ENCODE measurements around the gene RALA. TPM values are rescaled to one million over a fixed set of nuclear protein-coding genes. Genes with fewer than 3 reads are reported as not detected.

The RALA gene
- total and polyA plus RNA-seq, 2 of the 13 experiments (the other 11 are each of a cell fraction or from before 2014, with no cell fraction given) = 11.8 to 19.5 TPM

DNA sequence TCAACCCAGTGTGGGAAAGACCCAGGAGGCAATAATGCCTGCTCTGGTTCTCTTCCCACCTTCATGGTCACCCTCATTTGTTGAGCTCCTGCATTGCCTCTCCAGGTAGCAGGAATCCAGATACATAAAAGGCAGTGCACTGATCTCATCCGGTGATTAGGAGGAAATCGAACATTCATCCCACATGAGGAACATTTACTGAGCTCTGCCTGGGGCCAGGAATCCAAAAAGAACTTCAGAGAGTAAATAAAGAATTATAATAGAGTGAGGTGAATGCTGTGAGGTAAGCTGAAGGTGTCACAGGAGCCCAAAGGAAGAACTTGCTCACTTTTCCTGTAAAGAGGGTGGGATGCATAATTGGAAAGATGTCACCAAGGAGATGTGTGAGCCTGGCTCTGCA is 121.2 kb downstream of the RALA start:
- no TSS peak for BruUV-seq (replicated peaks)
- TF ChIP-seq, protein P1, sequence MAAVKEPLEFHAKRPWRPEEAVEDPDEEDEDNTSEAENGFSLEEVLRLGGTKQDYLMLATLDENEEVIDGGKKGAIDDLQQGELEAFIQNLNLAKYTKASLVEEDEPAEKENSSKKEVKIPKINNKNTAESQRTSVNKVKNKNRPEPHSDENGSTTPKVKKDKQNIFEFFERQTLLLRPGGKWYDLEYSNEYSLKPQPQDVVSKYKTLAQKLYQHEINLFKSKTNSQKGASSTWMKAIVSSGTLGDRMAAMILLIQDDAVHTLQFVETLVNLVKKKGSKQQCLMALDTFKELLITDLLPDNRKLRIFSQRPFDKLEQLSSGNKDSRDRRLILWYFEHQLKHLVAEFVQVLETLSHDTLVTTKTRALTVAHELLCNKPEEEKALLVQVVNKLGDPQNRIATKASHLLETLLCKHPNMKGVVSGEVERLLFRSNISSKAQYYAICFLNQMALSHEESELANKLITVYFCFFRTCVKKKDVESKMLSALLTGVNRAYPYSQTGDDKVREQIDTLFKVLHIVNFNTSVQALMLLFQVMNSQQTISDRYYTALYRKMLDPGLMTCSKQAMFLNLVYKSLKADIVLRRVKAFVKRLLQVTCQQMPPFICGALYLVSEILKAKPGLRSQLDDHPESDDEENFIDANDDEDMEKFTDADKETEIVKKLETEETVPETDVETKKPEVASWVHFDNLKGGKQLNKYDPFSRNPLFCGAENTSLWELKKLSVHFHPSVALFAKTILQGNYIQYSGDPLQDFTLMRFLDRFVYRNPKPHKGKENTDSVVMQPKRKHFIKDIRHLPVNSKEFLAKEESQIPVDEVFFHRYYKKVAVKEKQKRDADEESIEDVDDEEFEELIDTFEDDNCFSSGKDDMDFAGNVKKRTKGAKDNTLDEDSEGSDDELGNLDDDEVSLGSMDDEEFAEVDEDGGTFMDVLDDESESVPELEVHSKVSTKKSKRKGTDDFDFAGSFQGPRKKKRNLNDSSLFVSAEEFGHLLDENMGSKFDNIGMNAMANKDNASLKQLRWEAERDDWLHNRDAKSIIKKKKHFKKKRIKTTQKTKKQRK (IDR thresholded peaks at IDR 0.05; ENCODE audit: low read length) = no peak
- TF ChIP-seq, protein P2, sequence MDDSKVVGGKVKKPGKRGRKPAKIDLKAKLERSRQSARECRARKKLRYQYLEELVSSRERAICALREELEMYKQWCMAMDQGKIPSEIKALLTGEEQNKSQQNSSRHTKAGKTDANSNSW (CRISPR knock-in tag; IDR thresholded peaks at IDR 0.05; ENCODE audit: borderline replicate concordance) = no peak
- no peak for TF ChIP-seq MED1 (CRISPR knock-in tag; IDR thresholded peaks at IDR 0.05)
- no peak for TF ChIP-seq YY1 (IDR thresholded peaks at IDR 0.05; ENCODE audit: insufficient read depth, insufficient replicate concordance, low read depth, low read length)
- TF ChIP-seq, protein P3, sequence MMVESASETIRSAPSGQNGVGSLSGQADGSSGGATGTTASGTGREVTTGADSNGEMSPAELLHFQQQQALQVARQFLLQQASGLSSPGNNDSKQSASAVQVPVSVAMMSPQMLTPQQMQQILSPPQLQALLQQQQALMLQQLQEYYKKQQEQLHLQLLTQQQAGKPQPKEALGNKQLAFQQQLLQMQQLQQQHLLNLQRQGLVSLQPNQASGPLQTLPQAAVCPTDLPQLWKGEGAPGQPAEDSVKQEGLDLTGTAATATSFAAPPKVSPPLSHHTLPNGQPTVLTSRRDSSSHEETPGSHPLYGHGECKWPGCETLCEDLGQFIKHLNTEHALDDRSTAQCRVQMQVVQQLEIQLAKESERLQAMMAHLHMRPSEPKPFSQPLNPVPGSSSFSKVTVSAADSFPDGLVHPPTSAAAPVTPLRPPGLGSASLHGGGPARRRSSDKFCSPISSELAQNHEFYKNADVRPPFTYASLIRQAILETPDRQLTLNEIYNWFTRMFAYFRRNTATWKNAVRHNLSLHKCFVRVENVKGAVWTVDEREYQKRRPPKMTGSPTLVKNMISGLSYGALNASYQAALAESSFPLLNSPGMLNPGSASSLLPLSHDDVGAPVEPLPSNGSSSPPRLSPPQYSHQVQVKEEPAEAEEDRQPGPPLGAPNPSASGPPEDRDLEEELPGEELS (CRISPR knock-in tag; IDR thresholded peaks at IDR 0.05) = no peak
- TF ChIP-seq HNRNPUL1 (IDR thresholded peaks at IDR 0.05; ENCODE audit: low read depth, low read length) = no peak
- TF ChIP-seq ZNF839 (CRISPR knock-in tag; IDR thresholded peaks at IDR 0.05; ENCODE audit: borderline replicate concordance) = no peak
- no peak for TF ChIP-seq ZSCAN9 (CRISPR knock-in tag; IDR thresholded peaks at IDR 0.05; ENCODE audit: borderline replicate concordance)
- FAIRE-seq = no peak
- Histone ChIP-seq H4K20me1 (ENCODE audit: insufficient read depth, low read length) (no peaks in the 10 kb centered on the region), H3K79me2 (ENCODE audit: insufficient read depth, low read length) (no peaks in the 10 kb centered on the region), H3K27ac (ENCODE audit: extremely low read length, insufficient read depth, low read length) (no peak overlapping the region), H3K4me1 (ENCODE audit: insufficient read depth, low read length) (peaks cover 3% of the 10 kb centered on the region), H3K4me2 (ENCODE audit: low read depth, low read length) (no peak overlapping the region), H3K9me3 (ENCODE audit: low read length) (no peaks in the 10 kb centered on the region), H3K27me3 (ENCODE audit: control insufficient read depth in 1 of 2, insufficient read depth in 2 of 2, low read length in 2 of 2) (no peaks in the 10 kb centered on the region), H2AFZ (ENCODE audit: low read length) (no peak overlapping the region), H3K36me3 (replicated peaks in 1 of 2; ENCODE audit: control insufficient read depth in 1 of 2, insufficient read depth in 2 of 2, low read length in 2 of 2) (no peaks in the 10 kb centered on the region), H3K9ac (ENCODE audit: insufficient read depth, low read depth, low read length) (no peak overlapping the region), H3K4me3 (replicated peaks in 1 of 3; ENCODE audit: insufficient read depth in 1 of 3, low read depth in 2 of 3, low read length in 3 of 3) (no peak overlapping the region)
- intact Hi-C loops (cut with micrococcal nuclease; ENCODE audit: unreplicated experiment) (no loop called here), in situ Hi-C loops (cut with HindIII; ENCODE audit: extremely low pct_ligation_motif_present, low pct_unique_long_range_greater_than_20kb) (loop anchor here (5.0 kb wide), 1 partner anchor 162 kb away; no protein-coding TSS in a partner anchor)
- WGBS (ENCODE audit: low lambda C conversion rate) = 71% methylated on average over 2 of the region's 2 CpGs
- no peak for DNase-seq (ENCODE audit: low spot score)
- CTCF ChIA-PET (ENCODE audit: low intra/inter-chr PET ratio, low total read pairs) = interaction anchor here (2.8 kb wide), 1 partner anchor 163 kb away, joined by 53 read pairs; no protein-coding TSS in a partner anchor
- no peak for ATAC-seq
- POLR2A ChIA-PET = no interaction called here
